NOMO-1 (cell line): ENCODE data around the gene SPSB2.
A peak's percentile ranks its signal among the peaks of the same experiment; 100 is the strongest.

Experiments
- DNase-seq, 2 experiments: peaks; one replicate each; lab custom pipeline; 2025; ENCODE audit not compliant: unreplicated experiment in 2 of 2; lab: John Stamatoyannopoulos, UW

SPSB2 gene

GRCh38 chr12:6834873-6835272, 38.2 kb downstream of the SPSB2 start:
- DNase-seq = no peak

GRCh38 chr12:6834254-6834653, 38.8 kb downstream of the SPSB2 start:
- DNase-seq = no peak

- DNase-seq = no peak
These were observed 39.8 kb downstream of the SPSB2 start for GRCh38 chr12:6833189-6833890.

GRCh38 chr12:6832125-6832524, 41.0 kb downstream of the SPSB2 start:
- DNase-seq = no peak

GRCh38 chr12:6831450-6831995, 41.6 kb downstream of the SPSB2 start:
- DNase-seq = no peak

GRCh38 chr12:6830999-6831398, 42.1 kb downstream of the SPSB2 start:
- no peak for DNase-seq

GRCh38 chr12:6830286-6830890, 42.7 kb downstream of the SPSB2 start:
- no peak for DNase-seq

GRCh38 chr12:6829536-6830220, 43.4 kb downstream of the SPSB2 start:
- no peak for DNase-seq

GRCh38 chr12:6828781-6829535, 44.1 kb downstream of the SPSB2 start:
- no peak for DNase-seq

GRCh38 chr12:6827982-6828780, 44.9 kb downstream of the SPSB2 start, which contains the start of gene P3H3:
Gene P3H3, plus strand, starts transcription at chr12:6828407. Its CDS starts 34 bp downstream, at chr12:6828441.
- DNase-seq = no peak

GRCh38 chr12:6827437-6827911, 45.6 kb downstream of the SPSB2 start:
- no peak for DNase-seq

- no peak for DNase-seq
These were observed 46.2 kb downstream of the SPSB2 start for GRCh38 chr12:6826734-6827436.

- no peak for DNase-seq
These were observed 46.9 kb downstream of the SPSB2 start for GRCh38 chr12:6826125-6826733.

GRCh38 chr12:6825398-6826124, 47.5 kb downstream of the SPSB2 start:
- peak; percentile 62 to 67 for DNase-seq

GRCh38 chr12:6824901-6825381, 48.2 kb downstream of the SPSB2 start:
- DNase-seq = no peak

GRCh38 chr12:6824085-6824775, 48.9 kb downstream of the SPSB2 start:
- no peak for DNase-seq
